ENCODE results near the gene PTCH2. TPM values are rescaled to one million over a fixed set of nuclear protein-coding genes. Genes with fewer than 3 reads are reported as not detected.
"Not testable (repeated sequence)": the region's sequence is repeated elsewhere in the genome, so short reads cannot be mapped to it uniquely, and the experiment has no call there.

Gene PTCH2
- total and polyA plus RNA-seq, 4 donors = 0.38 to 6.7 (median 4.0) TPM

DNA sequence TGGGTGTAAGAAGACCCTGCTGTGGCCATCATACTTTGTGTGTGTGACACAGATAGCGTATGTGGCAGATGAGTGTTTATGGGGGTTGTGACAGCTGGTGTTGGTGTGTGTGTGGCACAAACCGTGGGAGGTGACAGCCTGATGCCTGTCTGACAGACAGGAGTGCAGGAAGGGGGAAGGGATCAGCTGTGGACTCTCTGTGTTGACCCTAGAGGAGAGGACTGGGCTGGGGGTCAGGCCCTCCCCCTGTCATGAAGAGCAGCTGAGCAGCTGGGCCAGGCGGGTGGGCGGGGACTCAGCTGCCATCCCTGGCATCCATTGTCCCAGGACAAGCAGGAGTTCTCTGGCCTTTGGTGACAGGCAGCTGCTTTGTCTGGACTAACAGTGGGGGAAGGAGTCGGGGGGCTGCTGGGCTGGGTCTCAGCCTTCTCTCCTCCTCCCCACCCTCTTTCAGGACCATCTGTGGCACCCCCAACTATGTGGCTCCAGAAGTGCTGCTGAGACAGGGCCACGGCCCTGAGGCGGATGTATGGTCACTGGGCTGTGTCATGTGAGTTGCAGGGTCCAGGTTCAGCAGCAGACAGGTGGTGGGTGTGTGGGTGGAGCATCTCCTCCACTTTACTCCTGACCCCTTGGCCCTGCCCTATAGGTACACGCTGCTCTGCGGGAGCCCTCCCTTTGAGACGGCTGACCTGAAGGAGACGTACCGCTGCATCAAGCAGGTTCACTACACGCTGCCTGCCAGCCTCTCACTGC, 40.6 kb downstream of the PTCH2 start:
- Histone ChIP-seq H3K27me3 (ENCODE audit: control insufficient read depth in 1 of 2, insufficient read depth in 2 of 2, low read length in 1 of 2) (no peaks in the 10 kb centered on the region), H3K4me1 (ENCODE audit: control insufficient read depth in 1 of 2, insufficient read depth in 2 of 2, low read length in 2 of 2) (no peaks in the 10 kb centered on the region), H3K9me3 (ENCODE audit: control insufficient read depth, low read length) (no peaks in the 10 kb centered on the region), H3K4me3 (ENCODE audit: low read length in 2 of 2) (peak overlapping the region; percentile 57 to 76), H3K36me3 (ENCODE audit: control insufficient read depth in 1 of 2, insufficient read depth in 2 of 2, low read length in 1 of 2) (peaks cover 0 to 9% of the 10 kb centered on the region in 2 donors), H3K27ac (ENCODE audit: low read depth in 1 of 2, low read length in 2 of 2) (peak overlapping the region in 1 of 2 donors; percentile 78)
- WGBS, 2 donors = 75 to 78% methylated on average over 13 of the region's 13 CpGs
- ATAC-seq (ENCODE audit: low FRiP score) (no peak), DNase-seq (peak; percentile 56 to 77)
- intact Hi-C loops (cut with DNase I) = loop anchor here (5.0 to 10.0 kb wide), 2 partner anchors 68 to 500 kb away; partner anchors contain the start of genes KIF2C (in 1 of the 2) and RNU5D-1 (in 1 of the 2)

DNA sequence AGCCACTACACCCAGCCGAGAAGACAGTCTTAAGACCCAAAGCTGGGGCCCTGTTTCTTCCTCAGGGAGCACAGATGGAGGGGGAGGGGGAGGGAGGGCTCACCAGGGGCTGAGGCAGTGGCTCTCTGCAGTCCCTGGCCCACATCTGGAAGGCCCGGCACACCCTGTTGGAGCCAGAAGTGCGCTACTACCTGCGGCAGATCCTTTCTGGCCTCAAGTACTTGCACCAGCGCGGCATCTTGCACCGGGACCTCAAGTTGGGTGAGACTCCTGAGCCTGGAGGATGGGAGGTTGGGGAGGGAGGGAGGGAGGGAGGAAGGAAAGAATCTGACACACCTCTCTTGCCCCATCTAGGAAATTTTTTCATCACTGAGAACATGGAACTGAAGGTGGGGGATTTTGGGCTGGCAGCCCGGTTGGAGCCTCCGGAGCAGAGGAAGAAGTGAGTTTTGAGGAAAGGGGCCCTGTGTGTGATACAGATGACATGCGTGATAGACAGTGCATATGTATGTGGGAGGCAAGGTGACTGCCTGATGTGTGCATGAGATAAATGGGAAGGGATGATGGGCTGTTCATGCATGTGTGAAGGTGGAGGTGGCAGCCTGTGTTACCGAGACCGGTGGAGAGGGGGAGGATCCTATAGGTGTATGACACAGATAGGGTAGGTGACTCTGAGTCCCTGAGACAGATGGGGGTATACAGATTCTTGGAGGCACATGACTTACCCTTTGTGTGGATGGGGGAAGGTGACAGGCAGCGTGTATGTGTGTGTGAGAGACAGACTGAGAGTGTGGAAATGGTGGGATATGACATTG, 41.4 kb downstream of the PTCH2 start:
- H3K4me3 ChIP-seq (ENCODE audit: low read length in 2 of 2) = peak overlapping the region; percentile 57 to 76
- DNase-seq (peak; percentile 53 to 76), ATAC-seq (ENCODE audit: low FRiP score) (no peak)
- no peaks in the 10 kb centered on the region for H3K9me3 ChIP-seq (ENCODE audit: control insufficient read depth, low read length)
- no peaks in the 10 kb centered on the region for H3K27me3 ChIP-seq (ENCODE audit: control insufficient read depth in 1 of 2, insufficient read depth in 2 of 2, low read length in 1 of 2)
- 32 to 40% methylated on average over 13 of the region's 13 CpGs for WGBS, 2 donors
- intact Hi-C loops (cut with DNase I) = loop anchor here (5.0 to 10.0 kb wide), 2 partner anchors 67 to 501 kb away; partner anchors contain the start of genes KIF2C (in 1 of the 2) and RNU5D-1 (in 1 of the 2)
- H3K4me1 ChIP-seq (ENCODE audit: control insufficient read depth in 1 of 2, insufficient read depth in 2 of 2, low read length in 2 of 2) = no peaks in the 10 kb centered on the region
- H3K36me3 ChIP-seq (ENCODE audit: control insufficient read depth in 1 of 2, insufficient read depth in 2 of 2, low read length in 1 of 2) = peaks cover 0 to 9% of the 10 kb centered on the region in 2 donors
- peak overlapping the region in 1 of 2 donors; percentile 78 for H3K27ac ChIP-seq (ENCODE audit: low read depth in 1 of 2, low read length in 2 of 2)

DNA sequence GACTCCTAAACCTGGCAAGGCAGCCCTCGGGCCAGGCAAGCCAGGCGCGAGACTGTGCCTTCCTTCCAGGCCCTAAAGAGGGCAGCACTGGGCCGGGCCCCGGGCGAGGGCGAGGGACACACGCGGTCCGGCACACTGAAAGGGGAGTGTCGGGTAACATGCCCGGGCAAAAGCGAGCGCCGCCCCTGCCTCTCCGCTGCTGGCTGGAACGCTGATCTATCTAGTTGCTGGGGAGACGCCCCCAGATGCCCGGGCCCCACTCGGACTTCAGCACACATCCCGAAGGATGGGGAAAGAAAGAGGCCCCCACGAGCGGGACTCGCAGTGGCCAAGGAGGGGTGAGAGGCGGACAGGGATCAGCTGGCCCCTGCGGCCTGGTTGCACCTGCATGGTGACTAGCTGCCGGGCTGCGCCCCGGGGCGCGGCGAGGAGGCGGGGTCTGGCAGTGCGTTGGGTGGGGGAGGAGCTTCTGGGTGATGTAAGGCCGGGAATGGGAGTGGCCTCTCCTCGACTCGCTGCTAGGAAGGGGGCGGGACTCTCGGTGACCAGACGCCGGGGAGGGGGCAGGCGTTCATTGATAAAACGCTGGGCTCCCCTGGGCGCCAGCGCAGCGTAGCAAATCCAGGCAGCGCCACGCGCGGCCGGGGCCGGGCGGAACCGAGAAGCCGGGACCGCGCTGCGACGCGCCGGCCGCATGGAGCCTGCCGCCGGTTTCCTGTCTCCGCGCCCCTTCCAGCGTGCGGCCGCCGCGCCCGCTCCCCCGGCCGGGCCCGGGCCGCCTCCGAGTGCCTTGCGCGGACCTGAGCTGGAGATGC, 43.1 kb downstream of the PTCH2 start, which contains the start of gene PLK3:
TSS of gene PLK3 (plus strand) at position 608 of the 815 bp plus-strand sequence. CDS start at position 695, 87 bp downstream.
- no peaks in the 10 kb centered on the region for H3K4me1 ChIP-seq (ENCODE audit: control insufficient read depth in 1 of 2, insufficient read depth in 2 of 2, low read length in 2 of 2)
- H3K36me3 ChIP-seq (ENCODE audit: control insufficient read depth in 1 of 2, insufficient read depth in 2 of 2, low read length in 1 of 2) = peaks cover 0 to 2% of the 10 kb centered on the region in 2 donors
- WGBS, 2 donors = 0% methylated on average over 56 to 79 of the region's 79 CpGs
- H3K27me3 ChIP-seq (ENCODE audit: control insufficient read depth in 1 of 2, insufficient read depth in 2 of 2, low read length in 1 of 2) = no peaks in the 10 kb centered on the region
- peak; percentile 98 to 99 for DNase-seq
- intact Hi-C loops (cut with DNase I) = loop anchor here (5.0 to 10.0 kb wide), 2 partner anchors 65 to 502 kb away; partner anchors contain the start of genes KIF2C (in 1 of the 2) and RNU5D-1 (in 1 of the 2)
- H3K27ac ChIP-seq (ENCODE audit: low read depth in 1 of 2, low read length in 2 of 2) = peak within 1 kb of the TSS; percentile 92 to 95
- H3K4me3 ChIP-seq (ENCODE audit: low read length in 2 of 2) = peak within 1 kb of the TSS; percentile 73 to 97
- ATAC-seq (ENCODE audit: low FRiP score) = peak; percentile 96
- no peaks in the 10 kb centered on the region for H3K9me3 ChIP-seq (ENCODE audit: control insufficient read depth, low read length)

DNA sequence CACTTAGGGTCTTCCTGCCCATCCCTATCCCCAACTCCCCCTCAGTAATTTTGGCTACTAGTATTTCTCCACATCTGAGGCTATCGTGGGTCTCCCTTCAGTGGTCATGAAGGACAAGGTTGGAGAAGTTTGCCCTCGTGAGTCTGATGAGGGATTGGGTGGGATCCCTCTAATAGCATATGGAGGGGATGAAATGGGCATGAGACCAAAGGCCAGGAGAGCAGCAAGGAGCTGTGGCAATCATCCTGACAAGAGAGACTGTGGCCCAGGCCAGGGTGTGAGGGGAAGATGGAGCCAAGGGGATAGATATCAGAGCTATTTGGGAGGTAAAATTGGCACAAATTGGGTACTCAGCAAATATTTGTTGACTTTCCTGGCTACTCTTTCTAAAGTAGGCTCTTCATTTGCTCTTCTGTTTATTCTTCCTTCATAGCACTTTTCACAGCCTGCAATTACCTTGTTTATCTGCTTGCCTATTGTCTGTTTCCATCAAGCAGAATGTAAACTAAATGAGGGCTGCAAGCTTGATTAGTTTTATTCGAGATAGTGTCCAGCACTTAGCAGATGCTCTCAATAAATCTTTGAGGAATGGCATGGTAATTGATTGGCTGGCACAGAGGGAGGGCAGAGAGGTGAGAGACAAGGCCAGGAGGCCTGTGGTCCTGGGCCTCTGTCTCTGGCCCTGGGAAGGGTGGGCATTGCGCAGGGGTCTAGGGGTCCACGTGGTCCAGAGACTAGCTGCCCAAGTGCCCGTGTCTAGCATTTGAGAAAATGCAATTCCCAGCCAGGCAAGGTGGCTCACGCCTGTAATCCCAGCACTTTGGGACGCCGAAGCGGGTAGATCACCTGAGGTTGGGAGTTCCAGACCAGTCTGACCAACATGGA, 44.3 kb downstream of the PTCH2 start:
- intact Hi-C loops (cut with DNase I) = no loop called here
- Histone ChIP-seq H3K27me3 (ENCODE audit: control insufficient read depth in 1 of 2, insufficient read depth in 2 of 2, low read length in 1 of 2) (no peaks in the 10 kb centered on the region), H3K27ac (ENCODE audit: low read depth in 1 of 2, low read length in 2 of 2) (peak overlapping the region in 1 of 2 donors; percentile 17), H3K4me1 (ENCODE audit: control insufficient read depth in 1 of 2, insufficient read depth in 2 of 2, low read length in 2 of 2) (no peaks in the 10 kb centered on the region), H3K9me3 (ENCODE audit: control insufficient read depth, low read length) (no peaks in the 10 kb centered on the region), H3K36me3 (ENCODE audit: control insufficient read depth in 1 of 2, insufficient read depth in 2 of 2, low read length in 1 of 2) (no peaks in the 10 kb centered on the region), H3K4me3 (ENCODE audit: low read length in 2 of 2) (no peak overlapping the region)
- 92% methylated on average over 10 of the region's 10 CpGs for WGBS, 2 donors
- DNase-seq (peak; percentile 47 to 65), ATAC-seq (ENCODE audit: low FRiP score) (no peak)

DNA sequence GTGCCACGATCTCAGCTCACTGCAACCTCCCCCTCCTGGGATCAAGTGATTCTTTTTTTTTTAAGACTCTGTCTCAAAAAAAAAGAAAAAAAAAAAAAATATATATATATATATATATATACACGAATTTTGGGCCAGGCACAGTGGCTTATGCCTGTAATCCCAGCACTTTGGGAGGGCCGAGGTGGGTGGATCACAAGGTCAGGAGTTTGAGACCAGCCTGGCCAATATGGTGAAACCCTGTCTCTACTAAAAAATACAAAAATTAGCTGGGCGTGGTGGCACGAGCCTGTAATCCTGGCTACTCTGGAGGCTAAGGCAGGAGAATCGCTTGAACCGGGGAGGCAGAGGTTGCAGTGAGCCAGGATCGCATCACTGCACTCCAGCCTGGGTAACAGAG, 45.2 kb downstream of the PTCH2 start:
- DNase-seq = peak in 1 of 2 donors; percentile 11
- H3K27me3 ChIP-seq (ENCODE audit: control insufficient read depth in 1 of 2, insufficient read depth in 2 of 2, low read length in 1 of 2); H3K4me1 ChIP-seq (ENCODE audit: control insufficient read depth in 1 of 2, insufficient read depth in 2 of 2, low read length in 2 of 2); H3K27ac ChIP-seq (ENCODE audit: low read depth in 1 of 2, low read length in 2 of 2); ATAC-seq (ENCODE audit: low FRiP score); intact Hi-C loops (cut with DNase I); H3K9me3 ChIP-seq (ENCODE audit: control insufficient read depth, low read length); H3K36me3 ChIP-seq (ENCODE audit: control insufficient read depth in 1 of 2, insufficient read depth in 2 of 2, low read length in 1 of 2); H3K4me3 ChIP-seq (ENCODE audit: low read length in 2 of 2): not testable (repeated sequence)
- 69 to 73% methylated on average over 8 of the region's 8 CpGs for WGBS, 2 donors

DNA sequence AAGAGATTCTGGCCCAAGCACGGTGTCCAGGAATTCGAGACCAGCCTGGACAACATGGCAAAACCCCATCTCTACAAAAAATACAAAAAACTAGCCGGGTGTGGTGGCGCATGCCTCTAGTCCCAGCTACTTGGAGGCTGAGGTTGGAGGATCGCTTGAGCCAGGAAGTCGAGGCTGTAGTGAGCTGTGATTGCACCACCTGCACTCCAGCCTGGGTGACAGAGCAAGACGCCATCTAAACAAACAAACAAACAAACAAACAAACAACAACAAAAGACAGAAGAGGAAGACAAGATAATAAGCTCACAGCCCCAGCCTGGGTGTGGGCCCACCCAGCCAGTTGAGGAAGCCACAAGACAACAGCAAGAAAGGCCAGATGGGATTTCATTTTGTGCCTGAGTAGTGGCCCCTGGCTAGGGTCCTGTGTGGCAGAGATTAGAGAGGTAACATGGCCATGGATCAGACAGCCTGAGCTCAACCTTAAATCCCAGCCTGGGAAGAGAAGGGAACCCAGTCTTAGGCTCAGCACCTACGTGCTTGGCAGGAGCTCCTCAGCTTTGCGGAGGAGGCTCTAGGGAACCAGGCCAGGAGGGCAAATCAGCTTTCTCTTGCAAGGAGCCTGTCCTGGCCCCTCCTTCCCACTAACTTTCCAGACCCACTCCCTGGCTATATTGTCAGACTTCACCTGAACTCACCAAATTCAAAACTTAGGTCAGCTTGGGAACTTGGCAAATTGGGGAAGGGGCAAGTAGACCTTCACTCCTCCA, 50.1 kb downstream of the PTCH2 start:
- no peaks in the 10 kb centered on the region for H3K27me3 ChIP-seq (ENCODE audit: control insufficient read depth in 1 of 2, insufficient read depth in 2 of 2, low read length in 1 of 2)
- no peaks in the 10 kb centered on the region for H3K4me1 ChIP-seq (ENCODE audit: control insufficient read depth in 1 of 2, insufficient read depth in 2 of 2, low read length in 2 of 2)
- DNase-seq = peak in 1 of 2 donors; percentile 46
- H3K4me3 ChIP-seq (ENCODE audit: low read length in 2 of 2) = no peak overlapping the region
- intact Hi-C loops (cut with DNase I) = loop anchor here in 1 of 2 donors (5.0 kb wide), 1 partner anchor 219 kb away; the partner anchor contains the start of genes HECTD3 and UROD
- no peak overlapping the region for H3K27ac ChIP-seq (ENCODE audit: low read depth in 1 of 2, low read length in 2 of 2)
- no peaks in the 10 kb centered on the region for H3K36me3 ChIP-seq (ENCODE audit: control insufficient read depth in 1 of 2, insufficient read depth in 2 of 2, low read length in 1 of 2)
- WGBS, 2 donors = 75 to 82% methylated on average over 9 of the region's 9 CpGs
- H3K9me3 ChIP-seq (ENCODE audit: control insufficient read depth, low read length) = no peaks in the 10 kb centered on the region
- ATAC-seq (ENCODE audit: low FRiP score) = no peak

All from aorta (tissue), 5 donors.